T-helper 2 cell (primary cell): Measurements from ENCODE around the gene KCNE3.

ENCODE experiments used
- DNase-seq, 5 experiments: peaks; one replicate each; pipeline versions ENCODE4 v3.0.0 to v3.0.0-alpha.2; 2012 to 2022
- total RNA-seq, 2 donors: gene quantifications; one replicate each; lab custom pipeline; 2026; lab: John Stamatoyannopoulos, UW

KCNE3 gene, protein sequence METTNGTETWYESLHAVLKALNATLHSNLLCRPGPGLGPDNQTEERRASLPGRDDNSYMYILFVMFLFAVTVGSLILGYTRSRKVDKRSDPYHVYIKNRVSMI
- total RNA-seq: 0 reads per million in 2 donors

DNA sequence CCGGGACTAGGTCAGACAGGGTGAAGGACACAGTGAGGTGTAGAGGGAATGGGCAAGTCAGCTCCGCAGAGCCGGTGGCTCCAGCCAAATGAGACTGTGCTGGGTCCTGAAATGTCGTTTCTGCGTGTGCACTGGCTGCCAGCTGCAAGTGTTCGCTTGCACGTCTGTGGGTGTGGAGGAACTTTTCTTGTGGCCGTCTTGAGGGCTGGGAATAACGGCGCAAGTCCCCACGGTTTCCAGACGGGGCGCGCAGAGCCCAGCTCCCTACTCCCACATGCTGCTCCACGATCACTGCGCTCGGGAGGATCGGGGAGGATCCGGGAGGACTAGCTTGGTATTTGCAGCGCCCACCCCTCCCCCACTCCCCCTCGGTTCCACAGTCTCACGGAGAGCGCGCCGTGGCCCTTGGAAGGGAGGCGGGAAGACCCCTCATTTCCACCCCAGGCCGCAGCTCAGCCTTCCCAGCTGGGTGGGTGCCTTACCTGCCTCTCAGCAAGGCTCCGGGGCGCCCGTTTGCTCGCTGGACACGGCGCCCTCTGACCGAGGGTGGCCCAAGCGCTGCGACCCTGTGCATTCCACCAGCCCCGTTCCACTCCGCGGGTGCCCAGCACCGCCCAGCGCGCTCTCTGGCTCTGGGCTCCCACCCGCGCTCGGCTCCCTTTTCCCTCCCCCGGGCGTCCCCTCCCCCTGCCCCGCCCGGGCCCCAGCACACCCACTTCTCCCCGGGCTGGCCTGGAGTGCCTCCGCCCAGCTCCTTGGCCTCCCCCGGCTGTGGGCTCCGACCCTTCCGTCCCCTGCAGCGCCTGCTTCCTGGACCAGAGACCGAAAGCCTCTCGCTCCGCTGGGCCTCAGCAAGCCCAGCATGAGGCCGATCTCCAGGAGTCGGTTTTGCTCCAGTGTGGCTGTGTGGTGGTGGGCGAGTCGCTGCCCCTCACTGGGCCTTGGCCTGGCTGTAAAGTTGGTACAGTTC is at the start of gene KCNE3:
TSS of gene KCNE3 (minus strand) at position 634 of the 970 bp plus-strand sequence. CDS start 9,986 bp downstream, outside the sequence.
- DNase-seq: no peak

DNA sequence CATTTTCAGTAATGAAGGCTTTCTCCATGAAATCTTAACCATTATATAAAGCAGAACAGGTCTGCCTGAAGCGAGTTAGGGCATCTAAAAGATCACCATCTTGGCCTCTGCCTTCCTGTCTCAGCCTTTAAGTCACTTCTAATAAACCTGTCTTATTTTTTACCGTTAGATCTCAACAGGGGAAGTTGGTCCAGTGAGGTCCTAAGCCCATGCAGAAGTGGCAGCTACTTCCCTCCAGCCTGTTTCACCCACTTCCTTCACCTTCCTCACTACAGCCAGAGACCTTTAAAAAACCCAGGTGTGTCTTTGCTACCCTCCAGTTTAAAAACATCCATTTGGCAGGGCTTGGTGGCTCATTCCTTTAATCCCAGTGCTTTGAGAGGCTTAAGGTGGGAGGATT is 40.2 kb upstream of the KCNE3 start:
- no peak for DNase-seq

DNA sequence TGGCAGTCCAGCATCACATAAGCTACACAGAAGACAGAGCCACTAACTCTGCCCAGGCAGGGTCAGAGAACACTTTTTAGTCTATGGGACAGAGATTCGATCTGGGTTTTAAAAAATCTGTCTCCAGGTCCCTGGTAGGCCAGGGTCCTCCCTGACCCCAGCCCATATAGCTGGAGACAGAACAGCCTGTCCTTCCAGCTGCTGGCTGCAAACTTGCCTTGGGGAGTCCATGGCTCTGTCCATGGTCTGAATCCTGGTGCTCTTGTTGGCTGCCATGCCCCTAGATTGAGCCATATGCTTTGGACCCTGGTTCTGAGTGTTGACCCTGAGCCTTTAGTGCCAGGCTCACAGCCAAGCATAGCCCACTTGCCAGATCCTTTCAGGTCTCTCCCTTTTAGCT is 39.5 kb upstream of the KCNE3 start:
- no peak for DNase-seq

DNA sequence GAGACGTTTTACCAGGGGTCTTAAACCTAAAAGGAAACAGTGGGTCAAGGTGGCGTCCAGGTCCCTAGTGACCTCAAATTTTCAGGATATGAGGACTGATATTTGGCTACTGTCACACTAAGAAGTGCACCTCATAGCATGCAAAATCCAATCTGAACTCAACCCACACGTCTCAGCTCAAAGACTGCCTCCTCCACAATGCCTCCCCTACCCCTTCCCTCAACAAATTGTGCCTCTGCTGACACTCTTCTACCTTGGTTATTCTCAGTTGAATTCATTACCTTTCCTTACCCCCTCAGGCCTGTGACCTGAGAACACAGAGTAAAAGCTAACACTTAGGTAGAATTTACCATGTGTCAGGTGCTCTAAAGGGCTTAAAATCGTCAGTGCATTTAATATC is 38.6 kb upstream of the KCNE3 start:
- DNase-seq: no peak

DNA sequence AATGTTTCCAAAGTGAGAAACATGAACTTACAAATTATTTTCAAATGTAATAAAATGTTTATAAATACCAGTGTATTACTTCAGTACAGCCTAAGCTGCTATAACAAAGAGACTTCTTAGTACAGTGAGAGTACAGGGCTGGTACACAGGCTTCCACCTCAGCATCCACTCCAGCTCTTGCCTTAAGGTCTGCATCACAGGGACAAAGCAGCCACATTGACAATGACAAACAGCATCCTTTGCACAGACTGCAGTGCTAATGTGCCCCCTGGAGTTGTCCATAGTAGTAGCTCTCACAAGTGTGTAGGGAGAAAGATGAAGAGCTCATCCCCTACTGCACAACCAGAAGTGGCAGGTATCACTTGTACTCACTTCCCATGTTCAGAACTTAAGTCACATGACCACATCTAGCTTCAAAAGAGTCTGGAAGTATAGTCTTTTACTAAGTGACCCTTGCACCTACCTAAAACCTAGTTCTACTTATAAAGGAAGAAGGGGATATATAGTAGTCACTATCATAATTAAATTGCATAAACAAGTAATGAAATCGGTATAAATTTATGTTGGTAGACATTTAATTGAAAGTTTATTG is 36.8 kb upstream of the KCNE3 start:
- DNase-seq: no peak

DNA sequence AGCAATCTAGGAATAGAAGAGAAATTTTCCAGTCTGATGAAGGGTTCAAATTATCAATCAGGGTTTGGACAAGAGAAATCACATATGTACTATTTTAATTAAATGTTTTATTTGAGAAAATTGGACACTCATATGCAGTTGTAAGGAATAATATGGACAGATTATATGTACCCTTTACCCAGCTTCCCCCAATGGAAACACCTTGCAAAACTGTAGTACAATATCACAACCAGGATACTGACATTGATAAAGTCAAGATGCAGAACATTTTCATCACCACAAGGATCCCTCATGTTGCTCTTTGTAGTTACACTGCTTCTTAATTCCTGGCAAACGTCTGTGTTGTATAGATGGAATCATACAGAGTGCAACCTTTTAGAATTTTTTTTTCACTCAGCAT is 27.6 kb upstream of the KCNE3 start:
- DNase-seq: no peak

DNA sequence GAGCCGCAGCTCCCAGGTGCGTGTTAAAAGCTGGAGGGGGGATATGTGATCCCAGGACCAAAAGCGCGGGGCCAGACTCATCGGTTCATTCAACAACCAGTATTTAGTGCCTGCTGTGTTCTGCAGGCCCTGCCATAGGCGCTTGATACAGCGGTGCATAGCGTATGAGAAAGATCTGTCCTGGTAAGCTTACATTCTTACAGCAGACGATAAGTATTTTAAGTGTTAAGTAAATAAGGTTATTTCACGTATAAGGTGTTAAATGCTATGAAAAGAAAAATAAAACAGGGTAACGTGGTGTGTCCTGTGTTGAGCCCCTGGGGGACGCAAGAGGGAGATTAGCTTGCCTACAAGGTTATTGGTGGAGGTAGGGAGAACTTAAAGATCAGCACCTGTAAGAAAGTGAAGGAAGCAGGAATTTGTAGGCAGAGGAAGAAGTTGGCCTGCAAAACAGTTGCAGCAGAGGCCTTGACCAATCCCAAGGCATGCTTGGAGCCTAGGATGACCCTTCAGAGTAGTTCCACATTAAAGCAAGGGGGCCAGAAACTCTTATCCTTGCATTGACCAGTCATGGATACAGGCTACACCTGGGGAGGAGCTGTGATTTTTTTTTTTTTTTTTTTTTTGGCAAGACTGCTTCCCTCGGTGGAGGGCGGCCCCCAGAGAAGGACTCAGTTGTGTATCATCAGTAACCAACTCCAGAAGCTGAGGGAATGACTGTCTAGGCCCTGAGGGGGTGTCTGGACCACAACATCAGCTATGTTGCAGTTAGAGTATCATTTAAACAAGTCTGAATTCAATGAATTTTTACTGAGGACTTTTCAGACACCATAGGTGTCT is 26.7 kb upstream of the KCNE3 start:
- DNase-seq: no peak

DNA sequence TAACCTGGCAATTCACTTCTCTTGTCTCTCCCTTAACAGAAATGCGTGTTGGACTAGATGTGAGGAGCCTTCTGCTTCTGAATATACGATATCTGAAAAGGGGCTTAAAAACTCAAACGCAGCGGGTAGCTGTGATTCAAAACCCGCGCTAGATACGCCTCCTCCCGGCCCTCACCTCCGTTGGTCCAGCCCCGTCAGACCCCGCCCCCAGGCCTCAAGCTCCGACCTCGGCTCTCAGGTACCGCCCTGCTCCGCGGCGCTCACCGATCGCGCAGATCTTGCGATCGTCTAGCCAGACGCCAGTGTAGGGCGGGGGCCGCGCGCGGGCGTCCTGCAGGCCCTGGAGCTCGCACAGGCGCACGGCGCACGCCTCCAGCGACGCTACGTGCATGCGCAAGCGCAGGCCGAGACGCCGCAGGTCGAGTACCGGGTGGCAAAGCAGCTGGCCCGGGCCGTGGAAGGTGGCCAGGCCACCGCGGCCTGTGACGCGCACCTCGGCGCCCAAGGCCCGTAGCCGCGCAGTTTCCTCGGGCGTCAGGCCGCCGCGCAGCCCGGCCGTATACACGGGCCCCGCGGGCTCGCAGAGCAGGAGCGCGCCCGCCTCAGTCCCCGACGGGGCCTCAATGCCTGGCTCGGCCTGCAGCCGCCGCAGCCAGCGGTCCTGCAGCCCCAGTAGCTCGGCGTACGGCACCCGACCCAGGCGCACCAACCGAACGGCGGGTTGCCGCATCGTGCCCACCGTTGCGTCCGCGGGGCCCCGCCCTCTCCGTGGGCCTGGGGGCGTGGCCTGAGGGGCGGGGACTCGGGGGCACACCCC is 25.8 kb upstream of the KCNE3 start, which contains the start of gene LIPT2:
TSS of gene LIPT2 (minus strand) at position 751 of the 817 bp plus-strand sequence. CDS start at position 730, 21 bp downstream.
- peak; percentile 95 to 100 (median 95) for DNase-seq

DNA sequence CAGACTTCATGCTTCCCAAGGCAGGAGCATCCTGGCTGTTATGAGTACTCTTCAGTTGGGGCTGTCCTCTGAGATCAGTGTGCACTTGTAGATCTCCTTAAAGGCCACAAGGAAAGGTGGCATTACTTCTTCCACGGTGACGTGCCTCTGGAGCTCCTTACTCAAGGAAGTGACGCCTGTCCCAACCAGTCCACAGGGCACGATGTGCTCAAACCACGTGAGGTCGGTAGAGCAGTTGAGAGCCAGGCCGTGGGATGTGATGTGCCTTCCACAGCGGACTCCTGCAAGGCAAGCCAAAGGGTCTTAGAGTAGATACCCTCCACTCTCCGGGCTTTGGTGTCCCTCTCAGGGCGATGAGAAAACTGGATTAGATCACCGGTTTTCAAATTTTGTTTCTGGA is 24.7 kb upstream of the KCNE3 start:
- DNase-seq: peak in 1 of 5 experiments; percentile 10

DNA sequence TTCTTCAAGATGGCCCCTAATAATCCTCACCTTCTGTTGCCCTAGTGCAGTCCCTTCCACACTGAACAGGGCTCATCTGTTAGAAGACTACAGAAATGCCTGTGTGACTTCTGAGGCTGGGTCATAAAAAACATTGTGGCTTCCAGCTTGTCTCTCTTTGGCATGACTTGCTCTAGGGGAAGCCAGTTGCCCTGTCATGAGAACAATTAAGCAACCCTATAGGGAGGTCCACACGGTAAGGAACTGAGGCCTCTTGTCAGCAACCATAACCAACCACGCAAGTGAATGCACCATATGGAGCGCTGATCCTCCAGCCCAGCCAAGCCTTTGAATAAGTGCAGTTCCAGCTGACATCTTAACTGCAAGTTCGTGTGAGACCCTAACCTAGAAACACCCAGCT is 23.6 kb upstream of the KCNE3 start:
- DNase-seq: no peak

DNA sequence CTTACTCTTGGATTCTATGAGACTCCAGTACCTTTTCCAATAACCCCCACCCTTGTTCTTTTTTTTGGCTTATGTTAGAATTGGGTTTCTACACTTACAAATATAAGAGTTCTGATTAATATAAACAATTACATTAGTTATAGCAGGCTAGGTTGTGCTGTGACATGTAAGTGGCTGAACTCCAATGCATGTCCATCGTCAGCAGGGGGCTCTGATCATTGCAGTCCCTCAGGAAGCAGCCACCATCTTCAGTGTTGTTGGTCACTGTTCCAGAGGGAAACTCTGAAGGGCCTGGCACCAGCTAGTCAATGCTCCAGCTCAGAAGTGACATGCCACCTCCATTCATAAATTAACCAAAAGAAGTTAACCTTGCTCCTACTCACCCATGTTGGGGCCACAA is 20.5 kb upstream of the KCNE3 start:
- DNase-seq: no peak

DNA sequence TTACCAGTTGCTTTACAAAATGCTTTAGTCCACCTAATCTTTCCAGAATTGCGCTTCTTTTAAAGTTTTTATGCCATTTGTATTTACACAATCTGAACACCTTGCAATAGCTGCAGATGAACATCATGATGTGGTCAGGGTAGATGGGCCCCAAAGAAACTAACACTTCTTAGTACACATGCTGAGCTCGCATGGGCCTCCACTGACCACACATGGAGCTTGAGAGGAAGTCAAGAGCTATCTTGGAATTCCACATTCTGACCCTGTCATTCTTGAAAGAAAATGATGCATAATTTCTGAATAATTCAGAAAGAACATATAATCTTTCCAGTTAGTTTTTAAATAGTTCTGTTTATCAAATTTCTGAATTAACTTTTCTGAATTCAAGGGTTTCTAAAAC is 18.5 kb upstream of the KCNE3 start:
- DNase-seq: no peak

DNA sequence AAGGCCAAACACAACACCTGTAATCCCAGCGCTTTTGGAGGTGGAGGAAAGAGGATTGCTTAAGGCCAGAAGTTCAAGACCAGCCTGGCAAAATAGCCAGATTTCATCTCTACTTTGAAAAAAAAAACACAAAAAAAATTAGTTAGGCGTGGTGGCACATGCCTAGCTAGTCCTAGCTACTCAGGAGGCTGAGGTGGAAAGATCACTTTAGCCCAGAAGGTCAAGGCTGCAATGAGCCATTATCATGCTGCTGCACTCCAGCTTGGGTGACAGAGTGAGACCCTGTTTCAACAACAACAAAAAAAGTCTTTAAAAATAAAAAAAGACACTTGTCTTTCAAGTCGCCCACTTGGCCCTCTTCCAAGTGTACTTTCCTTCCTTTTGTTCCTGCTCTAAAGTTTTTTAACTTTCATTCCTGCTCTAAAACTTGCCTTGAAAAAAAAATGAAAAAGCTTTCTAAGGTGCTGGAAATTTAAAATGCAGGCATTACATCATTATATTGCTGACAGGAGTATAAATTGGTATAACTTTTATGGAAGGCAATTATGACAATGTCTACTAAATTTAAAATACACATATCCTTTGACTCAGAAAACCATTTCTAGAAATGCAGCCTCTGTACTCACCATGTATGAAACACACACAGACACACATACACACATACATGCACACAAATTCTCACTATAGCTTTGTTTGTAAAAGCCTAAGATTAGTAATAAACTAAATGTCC is 13.5 kb upstream of the KCNE3 start:
- no peak for DNase-seq

DNA sequence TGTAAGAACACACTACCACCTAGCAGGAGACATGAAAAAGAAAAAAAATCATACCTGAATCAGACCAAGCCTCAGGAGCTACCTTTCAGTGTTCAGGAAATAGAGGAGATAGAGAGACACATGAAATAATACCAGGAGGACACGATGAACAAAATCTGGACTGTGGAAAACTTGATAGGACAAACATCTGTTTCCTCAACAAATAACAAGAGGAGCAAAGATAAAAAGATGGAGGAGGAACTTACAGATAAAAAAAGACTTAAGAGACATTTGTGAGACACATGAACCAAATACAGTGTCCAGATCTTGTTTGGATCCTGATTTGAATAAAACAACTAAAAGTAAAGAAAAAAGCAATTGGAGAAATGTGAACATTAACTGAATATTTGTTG is 12.4 kb upstream of the KCNE3 start:
- DNase-seq: no peak

DNA sequence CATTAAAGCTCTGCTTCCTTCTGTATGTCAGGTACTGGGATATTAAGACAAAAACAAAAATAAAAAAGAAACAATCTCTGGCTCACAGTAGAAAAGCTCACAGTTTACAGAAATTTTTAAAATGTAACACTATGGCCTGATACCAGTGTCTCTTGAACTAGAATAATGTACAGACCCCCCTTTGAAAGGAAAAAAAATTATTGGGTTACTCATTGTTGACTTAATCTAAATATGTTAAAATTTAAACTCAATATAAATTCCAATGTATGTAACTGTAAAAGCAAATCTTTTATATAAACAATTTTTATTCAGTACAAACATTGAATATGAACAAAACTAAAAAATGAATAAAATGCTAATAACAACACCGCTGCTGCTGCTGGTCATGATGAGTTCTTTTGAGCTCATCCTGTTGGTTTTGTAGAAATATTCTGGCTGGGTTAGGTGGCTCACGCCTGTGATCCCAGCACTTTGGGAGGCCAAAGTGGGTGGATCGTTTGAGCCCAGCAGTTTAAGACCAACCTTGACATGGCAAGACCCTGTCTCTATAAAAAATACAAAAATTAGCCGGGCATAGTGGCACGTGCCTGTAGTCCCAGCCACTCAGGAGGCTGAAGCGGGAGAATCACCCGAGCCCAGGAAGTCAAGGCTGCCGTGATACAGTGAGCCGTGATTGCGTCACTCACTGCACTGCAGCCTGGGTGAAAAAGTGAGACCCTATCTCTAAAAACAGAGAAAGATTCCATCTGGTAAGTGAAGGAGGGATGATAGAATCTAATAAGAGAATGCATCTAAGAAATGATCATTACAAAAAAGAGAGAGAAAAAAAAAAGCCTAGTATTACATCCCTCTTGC is 11.8 kb upstream of the KCNE3 start:
- DNase-seq: no peak

DNA sequence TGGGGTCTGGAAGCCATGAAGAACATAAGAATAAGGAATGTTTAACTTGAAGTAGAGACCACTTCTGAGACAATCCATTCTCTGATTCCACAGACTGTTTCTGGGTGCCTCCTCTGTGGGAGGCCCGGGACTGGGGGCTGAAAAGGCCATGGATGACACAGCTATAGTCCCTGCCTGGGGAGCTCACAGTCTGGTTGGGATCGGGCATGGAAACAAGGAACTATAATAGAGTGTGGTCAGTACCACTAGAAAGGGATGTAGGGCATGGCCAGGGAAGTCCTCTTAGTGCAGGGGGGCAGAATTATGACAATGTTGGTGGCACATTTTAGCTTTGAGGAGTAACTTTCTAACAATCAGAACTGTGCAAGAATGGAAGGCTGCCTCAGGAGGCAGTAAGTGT is 9.2 kb upstream of the KCNE3 start:
- DNase-seq: no peak

DNA sequence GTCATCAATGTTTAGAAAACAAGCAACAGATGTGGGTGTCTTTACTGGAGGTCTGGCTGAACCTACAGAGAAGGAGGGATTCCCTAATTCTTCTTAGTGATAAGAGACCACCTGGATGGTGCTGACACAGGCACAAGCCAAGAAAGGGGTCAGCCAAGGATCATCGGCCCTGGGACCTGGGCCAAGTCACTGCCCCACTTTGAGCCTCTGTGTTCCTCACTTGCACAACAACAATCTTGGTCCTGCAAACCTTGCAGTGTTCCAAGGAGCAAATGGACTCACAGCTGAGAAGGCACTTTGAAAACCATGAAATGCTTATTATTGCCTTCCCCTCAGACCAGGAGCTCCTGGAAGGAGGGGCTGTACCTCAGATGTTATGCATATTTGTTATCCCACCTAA is 7.0 kb upstream of the KCNE3 start:
- DNase-seq: no peak

DNA sequence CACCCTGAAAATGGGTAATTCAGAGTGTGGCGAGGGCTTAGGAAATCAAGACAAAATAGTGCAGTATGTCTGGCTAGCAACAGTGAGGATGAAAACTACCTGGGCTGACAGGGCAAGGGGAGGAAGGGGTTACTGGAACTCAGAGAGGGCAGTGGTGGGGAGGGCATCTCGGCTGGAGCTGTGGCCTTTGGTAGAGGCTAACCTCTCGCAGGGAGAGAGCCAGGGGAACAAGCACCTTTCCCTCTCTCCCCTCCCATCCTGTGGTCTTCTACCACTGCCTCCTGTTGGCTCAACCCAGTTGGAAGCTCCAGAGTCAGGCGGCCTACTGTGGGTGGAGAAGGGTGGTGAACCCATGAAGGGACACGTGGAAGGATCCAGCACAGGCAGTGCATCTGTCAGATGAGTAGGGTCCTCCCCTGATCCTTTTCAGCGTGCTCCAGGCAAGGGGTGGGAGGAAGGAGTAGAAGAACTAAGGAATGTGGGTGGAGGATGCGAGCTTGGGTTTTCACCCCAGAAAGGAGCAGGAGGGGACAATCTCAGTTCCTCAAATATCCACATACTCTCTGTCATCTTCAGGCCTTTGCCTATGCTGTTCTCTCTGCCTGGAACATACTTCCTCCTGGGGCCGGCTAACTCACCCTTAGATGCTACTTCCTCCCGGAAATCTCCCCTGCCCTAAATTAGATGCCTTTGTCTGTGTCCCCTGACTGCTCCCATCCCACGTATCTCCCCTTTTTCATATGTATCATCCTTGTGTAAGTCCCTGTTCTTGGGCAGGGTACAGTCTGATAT is 6.2 kb upstream of the KCNE3 start:
- no peak for DNase-seq

DNA sequence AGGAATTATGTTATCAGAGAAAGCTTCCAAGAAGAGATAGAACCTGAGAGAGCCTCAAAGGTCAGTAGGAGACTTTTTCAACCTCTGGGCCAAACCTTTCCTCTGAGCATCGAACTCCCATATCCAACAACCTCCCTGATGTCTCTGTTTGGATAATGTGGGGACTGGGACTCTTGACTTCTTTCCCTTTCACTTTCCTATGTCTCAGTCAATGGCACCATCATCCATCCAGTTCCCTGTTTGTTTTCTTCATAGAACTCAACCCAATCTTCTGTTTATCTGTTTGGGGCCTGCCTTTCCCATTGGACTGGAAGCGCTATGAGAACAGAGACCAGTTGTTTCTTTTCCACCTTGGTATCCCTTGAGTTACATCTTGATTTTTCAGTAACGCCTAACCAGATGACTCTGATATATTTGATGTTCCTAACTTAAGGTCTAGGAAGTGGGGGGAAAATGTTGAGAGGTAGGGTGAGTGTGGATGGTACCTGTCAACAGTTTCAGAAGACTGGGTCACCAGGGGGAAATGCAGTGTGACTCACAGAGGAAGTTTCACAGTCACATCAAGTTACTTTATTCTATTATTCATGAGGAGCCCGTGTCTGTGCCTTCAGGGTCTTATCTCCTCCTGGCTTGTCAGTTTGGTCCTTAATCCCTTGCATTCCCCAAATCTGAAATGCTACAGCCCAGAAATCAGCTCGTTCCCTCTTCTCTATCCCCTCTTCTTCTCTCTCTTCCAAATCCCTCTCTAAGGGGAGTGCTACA is 4.5 kb upstream of the KCNE3 start:
- no peak for DNase-seq
